Stimulated activated CD4-positive, alpha-beta T cell treated with anti-CD3 and anti-CD28 coated beads, Interleukin-15, amount 100 ng/mL, for 48 hours (primary cell): ENCODE data around the gene BCORL1.
A peak's percentile ranks its signal among the peaks of the same experiment; 100 is the strongest.

ENCODE experiments used
- DNase-seq, 2 donors: peaks; one replicate each; pipeline ENCODE4 v3.0.0-alpha.2; 2020; ENCODE audit warnings: low read depth in 2 of 2

BCORL1 gene

GRCh38 chrX:130014770-130015169 is 32.3 kb downstream of the BCORL1 start:
- DNase-seq: no peak

- no peak for DNase-seq
These were observed 32.7 kb downstream of the BCORL1 start for GRCh38 chrX:130015181-130015580.

GRCh38 chrX:130018143-130018542 is 35.7 kb downstream of the BCORL1 start:
- DNase-seq: no peak

GRCh38 chrX:130020661-130021324 is 38.4 kb downstream of the BCORL1 start:
- no peak for DNase-seq

- peak; percentile 52 to 69 for DNase-seq
These were observed 41.7 kb downstream of the BCORL1 start for GRCh38 chrX:130024127-130024526.

- no peak for DNase-seq
These were observed 42.8 kb downstream of the BCORL1 start for GRCh38 chrX:130025256-130025655.

GRCh38 chrX:130027569-130027968 is 45.1 kb downstream of the BCORL1 start:
- DNase-seq: no peak

GRCh38 chrX:130028196-130028595 is 45.8 kb downstream of the BCORL1 start:
- peak in 1 of 2 donors; percentile 36 for DNase-seq

GRCh38 chrX:130030826-130031225 is 48.4 kb downstream of the BCORL1 start:
- no peak for DNase-seq

GRCh38 chrX:130032552-130032951 is 50.1 kb downstream of the BCORL1 start:
- no peak for DNase-seq

GRCh38 chrX:130034178-130034577 is 51.7 kb downstream of the BCORL1 start:
- no peak for DNase-seq

GRCh38 chrX:130039847-130040246 is 57.4 kb downstream of the BCORL1 start:
- no peak for DNase-seq

- DNase-seq: no peak
These were observed 65.0 kb downstream of the BCORL1 start for GRCh38 chrX:130047416-130047815.

GRCh38 chrX:130048686-130049222 is 66.3 kb downstream of the BCORL1 start:
- DNase-seq: no peak

- DNase-seq: no peak
These were observed 67.4 kb downstream of the BCORL1 start for GRCh38 chrX:130049821-130050220.

GRCh38 chrX:130051176-130051845 is 68.9 kb downstream of the BCORL1 start:
- no peak for DNase-seq

GRCh38 chrX:130053236-130053635 is 70.8 kb downstream of the BCORL1 start:
- DNase-seq: no peak

GRCh38 chrX:130055103-130055502 is 72.7 kb downstream of the BCORL1 start:
- DNase-seq: no peak

GRCh38 chrX:130055899-130056298 is 73.5 kb downstream of the BCORL1 start:
- no peak for DNase-seq

- no peak for DNase-seq
These were observed 74.8 kb downstream of the BCORL1 start for GRCh38 chrX:130057209-130057608.

- DNase-seq: no peak
These were observed 76.2 kb downstream of the BCORL1 start for GRCh38 chrX:130058652-130059051.

GRCh38 chrX:130060122-130061069 is 78.0 kb downstream of the BCORL1 start:
- peak; percentile 58 to 76 for DNase-seq
